ENCODE measurements around the gene MMEL1.

The MMEL1 gene

DNA sequence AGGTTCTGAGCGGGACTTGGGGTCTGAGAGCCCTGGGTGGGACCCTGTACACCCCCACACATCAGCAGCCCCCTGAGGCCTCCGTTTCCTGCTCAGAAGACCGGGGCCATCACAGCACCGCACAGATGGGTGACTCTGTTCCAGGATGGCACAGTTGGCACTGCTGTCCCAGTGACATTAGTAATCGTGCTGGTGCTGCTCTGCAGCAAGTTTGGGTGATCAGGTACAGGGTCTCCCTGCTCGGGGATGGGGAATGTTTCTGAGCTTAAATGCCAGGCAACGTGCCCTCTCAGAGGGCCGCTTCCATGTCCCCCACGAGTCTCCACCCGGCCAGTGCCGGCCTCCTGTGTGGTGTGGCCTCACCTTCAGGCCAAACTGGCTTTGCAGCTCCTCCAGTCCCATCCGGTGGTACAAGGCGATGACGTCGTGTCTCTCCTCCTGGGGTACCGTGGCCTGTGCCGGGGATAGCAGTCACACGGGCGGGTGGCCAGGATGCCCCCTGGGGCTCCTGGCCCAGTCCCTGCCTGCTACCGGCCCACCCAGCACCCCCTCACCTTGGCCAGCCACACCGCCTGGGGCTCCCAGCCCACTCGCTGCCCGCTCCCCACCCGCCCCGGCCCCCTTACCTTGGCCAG is 29.2 kb downstream of the MMEL1 start:
- no peak for DNase-seq

DNA sequence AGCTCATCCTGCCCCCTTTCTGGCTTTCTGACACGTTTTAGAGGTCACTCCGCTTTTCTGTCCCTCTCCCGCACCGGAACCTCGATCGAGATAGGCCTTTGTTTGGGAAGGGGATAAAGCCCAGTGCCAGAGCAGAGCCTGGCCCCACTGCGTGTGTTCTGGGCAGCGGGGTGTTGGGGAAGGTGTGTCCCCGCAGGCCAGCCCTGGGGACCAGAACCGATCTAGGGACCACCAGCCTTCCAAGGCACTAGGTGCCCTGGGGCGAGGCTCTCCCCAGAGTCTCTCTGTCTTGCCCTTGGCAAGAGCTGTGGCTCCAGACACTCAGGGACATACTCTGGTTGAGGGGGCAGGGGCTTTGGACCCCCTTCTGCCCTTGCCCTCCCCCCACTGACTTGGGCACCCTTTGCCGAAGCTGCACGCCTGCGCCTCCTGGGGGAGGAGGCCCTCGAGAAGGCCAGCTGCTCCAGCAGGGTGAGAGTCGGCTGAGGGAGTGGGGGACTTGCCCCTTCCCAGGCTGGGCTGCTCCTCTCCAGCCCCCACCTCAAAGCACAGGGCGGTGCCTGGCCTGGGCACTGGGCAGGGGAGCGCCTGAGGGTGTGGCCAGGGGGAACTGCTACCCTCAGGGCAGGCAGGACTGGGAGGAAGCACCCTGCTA is 29.8 kb downstream of the MMEL1 start:
- no peak for DNase-seq

DNA sequence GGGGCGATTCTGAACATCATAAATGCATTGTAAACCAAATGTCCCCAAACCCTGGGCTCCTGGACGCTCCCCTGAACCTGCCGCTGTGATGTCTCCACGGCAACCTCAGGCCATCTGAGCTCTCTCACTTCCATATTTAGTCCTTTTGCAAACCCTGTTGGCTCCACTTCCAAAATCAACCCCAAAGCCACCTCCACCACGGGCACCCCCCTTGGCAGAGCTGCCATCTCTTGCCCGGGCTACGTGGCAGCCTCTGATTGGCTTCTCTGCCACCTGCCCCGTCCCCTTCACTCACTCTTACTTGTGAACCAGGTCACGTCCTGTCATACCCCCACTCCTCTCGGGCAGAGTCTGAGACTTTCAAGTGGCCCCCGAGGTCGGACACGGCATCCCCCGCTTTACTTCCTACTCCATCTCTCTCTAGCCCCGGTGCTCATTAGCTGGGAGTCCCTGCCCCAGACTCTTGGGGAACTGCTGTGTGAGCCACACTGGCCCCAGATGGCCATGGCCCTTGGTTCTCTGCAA is 30.4 kb downstream of the MMEL1 start:
- DNase-seq: no peak

DNA sequence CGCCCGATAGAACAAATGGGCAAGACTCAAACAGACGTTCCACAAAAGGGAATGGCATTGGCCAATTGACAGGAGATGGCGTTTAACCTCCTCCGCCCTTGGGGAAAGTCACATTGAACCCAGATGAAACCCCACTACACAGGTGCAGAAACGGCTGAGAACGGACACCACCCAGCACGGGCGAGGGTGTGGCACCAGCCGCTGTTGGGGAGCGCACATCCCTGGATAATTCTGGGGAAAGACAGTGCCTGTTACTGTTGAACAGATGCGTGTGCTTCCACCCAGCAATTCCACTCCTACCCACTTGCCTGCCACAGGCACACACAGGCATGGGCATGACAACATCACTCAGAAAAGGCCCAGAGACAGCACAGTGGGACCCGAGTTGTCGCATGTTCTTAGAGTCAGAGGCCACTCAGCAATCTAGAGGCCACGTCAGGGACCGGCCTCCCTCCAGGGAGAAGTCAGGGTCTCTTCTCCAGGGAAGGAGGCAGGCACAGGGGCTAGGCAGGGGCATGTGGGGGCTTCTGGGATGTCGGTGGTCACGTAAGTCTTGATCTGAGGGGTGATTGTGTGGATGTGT is 31.0 kb downstream of the MMEL1 start:
- no peak for DNase-seq

DNA sequence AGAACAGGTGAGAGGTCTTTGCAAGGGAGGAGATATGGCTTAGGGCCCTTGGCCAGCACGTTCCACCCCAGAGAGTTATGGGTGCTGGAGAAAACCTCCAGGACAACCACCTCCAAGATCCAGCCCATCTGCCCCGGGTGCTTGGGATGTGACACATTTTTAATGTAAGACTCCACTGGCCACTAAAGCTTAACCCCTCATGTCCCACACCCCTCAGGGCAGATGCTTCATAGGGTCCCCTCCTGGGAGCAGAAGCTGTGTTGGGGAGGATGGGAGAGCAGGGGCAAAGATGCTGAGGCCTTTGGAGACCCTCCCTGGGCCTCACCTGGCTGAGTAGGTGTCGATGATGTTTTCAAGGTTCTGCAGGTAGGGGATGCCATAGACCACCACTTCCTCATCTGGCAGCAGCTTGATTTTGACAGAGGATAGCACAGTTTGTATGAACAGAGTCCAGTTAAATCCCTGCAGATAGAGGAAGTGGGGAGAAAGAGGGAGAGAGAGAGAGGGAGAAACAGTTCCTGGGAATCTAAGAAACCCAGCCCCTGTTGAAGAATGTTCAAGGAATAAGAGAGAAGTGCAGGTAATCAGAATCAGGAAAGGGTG is 34.4 kb downstream of the MMEL1 start:
- no peak for DNase-seq

DNA sequence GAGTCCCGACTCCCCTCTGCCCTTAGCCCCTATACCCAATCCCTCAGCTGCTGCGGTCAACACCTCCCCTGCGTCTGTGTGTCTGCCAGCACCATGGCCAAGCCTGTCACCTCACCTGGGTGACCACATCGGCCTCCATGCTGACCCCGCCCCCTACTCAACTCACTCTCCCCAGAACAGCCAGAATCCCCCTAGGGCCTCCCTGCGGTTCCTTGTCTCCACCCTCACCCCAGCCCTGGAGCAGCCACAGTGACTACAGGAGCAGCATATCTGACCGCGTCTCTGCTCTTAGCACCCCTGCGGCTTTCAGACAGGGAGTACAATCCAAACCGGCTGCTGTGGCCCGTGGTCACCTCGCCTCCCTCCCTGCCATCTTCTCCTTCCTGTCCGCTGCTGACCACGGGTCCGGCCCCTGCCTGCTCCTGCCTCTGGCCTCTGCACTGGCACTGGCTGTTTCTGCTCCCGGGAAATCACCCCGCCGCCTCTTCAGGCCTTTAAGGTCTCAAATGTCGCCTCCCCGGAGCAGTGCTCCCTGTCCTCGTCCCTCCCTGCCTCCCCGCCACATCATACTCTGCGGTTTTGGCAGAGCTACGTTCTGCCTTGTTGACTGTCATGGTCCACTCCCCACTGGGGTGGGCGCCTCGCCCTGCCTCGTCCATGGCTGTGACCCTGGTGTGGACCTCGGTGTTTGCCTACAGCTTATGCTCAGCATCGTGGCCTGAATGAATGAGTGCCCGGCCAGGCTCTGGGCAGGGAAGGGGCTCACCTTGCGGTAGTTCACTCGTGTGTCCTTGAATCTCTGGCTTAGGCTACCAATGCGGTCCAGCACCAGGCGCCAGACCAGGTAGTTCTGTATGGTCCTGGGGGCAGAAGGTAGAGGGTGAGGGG is 35.1 kb downstream of the MMEL1 start:
- DNase-seq: no peak

DNA sequence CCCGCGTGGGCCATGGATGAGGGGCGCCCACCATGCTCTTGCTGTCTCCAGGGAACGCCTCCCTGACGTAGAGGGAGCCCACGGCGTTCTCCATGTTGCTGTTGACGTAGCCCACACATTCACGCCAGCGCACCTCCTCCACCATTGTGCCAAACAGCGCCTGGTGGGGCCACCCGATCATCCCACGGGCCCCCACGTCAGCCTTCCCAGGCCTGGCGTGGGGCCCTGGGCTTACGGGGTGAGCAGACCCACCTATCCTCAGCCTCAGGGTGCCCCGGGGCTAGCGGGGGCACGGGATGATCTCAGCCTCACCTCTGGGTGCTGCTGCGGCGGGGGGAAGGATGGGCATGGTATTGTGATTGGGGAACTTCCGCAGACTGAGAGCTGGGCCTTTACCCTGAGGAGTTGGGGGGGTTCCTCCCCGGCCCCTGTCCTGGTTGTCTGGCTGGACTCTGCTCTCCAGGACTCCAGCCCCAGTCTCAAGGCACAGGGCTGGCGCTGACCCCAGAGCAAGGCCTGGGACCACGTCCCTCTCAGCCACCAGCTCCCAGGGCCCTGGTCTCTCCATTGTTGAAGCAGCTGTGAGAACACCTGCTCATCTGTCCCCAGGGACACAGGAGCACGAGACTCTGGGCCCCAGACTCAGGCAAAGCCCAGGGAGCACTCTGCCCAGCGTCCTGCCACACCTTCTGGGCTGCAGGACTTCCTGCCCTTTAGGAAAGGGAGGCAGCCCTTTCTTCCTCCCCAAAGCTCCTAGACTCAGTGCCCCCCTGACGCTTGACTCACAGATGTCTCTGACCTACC is 36.1 kb downstream of the MMEL1 start:
- DNase-seq: no peak

DNA sequence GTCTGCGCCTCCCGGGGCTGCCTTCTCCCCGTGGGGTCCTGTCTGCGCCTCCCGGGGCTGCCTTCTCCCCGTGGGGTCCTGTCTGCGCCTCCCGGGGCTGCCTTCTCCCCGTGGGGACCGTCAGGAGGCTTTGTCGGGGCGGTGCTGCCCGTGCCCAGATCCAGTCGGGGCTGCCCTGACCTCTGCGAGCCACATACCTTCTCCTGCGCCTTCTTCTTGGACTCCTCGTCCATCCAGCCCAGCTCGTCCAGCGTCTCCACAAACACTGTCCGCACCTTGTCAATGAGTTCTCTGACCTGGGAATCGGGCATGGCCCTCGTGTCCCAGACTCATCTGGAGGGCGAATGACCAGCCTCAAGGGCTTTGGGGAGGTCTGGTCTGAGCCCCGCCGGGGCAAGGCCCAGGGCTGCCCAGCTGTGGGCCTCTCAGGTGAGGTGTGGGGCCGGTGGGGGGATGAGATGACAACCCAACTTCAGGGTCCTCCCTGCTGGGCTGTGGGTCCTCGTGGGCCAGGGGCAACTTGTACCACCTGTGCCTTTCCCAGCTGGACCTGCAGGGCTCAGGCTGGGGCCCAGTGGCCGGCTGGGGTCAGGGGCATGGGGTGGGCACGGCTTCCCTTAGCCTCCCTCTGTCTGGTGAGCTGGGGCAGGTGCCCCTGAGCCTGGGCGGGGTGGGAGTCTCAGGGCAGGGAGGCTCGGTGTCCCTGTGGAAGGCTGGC is 36.8 kb downstream of the MMEL1 start:
- DNase-seq: no peak

DNA sequence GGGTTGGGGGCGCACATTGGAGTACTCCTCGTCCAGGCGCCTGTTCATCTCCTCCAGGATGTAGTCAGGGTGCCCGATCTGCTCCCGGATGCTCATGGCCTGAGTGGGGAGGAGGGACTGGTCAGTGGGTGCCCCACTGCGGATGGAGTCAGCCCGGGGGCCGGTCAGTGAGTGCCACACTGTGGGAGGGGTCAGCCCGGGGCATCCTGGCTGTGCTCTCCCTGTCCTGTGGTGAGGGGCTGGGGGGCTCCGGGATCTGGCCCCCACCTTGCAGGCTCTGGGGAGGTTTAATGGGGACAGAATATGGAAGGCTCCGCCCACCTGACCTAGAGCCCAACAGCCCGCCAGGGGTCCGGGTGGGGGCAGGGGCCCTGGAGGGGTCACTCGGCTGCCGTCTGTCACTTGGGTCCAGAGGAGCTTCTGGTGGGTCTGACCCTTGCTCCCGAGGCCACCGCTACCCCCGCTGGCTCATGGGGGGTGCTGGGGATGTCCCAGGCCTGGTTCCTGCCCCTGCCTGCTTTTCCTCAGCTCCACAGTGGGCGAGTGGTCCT is 37.5 kb downstream of the MMEL1 start:
- DNase-seq: no peak

DNA sequence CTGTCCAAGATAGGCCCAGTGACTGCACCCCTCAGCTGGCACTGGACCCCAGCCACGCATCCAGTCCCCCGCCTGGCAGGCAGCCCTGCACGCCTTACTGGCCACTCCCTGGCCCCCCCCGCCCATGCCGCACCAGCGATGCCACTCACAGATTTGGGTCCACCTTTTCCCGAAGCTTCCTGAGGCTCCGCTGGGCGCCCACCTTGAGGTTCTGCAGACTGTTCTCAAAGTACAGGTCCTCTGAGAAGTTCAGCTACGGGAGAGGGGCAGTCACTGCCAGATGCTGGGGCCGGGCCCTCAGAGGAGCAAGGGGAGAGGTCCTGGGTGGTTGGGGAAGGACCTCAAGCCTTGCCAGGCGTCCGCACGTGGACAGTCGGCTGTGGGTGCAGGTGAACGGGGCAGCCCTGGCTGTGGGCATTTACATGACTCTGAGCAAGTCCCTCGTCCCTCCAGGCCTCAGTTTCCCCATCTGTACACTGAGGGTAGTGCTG is 38.1 kb downstream of the MMEL1 start:
- DNase-seq: no peak

DNA sequence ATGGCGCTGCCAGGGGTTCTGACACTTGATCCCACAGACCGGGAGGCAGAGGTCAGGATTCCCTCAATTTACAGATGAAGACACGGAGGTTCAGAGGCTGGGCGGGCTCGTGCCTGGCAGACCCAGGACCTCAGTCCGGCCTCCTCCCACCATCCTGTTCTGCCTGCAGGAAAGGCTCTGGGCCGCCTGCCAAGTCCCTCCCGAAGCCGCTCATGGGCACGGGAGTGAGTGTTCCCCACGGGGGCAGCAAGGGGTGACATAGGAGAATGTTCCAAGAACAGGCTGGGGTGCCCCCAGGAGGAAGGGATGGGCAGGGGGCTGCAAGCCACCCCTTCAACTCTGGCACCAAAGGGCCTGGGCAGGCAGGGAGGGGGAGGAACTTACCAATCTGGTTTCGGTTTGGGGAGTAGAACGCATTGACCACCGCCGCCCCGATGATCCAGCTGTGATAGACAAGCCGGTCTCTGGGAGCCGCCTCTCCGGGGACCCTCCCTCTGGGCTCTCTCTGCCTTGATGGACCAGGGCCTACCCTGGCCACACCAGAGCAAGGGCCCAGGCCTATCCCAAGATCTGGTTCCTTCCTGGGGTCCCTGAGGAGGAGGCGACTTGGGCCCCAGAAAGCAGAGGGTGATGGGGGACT is 38.7 kb downstream of the MMEL1 start:
- DNase-seq: peak; percentile 46

DNA sequence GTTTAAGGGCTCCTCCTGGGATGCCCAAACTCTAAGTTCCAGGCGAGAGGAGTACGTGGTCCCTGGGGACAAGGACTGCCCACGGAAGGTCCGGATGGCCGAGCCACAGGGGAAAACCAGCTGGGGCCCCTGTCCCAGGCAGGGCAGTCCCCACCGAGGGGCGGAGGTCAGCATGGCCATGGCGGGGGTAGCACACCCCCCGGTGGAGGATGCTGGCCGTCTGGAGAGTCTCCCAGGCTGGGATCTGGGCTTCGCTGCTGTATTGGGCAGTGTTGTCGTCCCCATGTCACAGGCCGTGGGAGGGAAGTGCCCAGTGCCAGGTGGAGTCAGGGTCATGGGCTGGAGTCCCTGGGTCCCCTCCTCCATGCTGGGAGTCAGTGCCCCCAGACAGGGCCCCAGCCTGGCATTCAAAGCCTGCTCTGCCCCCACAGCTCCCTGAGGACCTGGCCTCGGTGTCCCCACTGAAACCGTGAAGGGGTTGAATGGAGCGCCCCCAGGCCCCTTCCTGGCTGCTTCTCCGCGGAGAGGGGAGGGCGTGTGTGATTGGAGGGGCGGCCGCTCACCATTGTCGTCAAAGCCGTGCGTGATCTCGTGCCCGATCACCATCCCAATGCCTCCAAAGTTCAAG is 39.5 kb downstream of the MMEL1 start:
- no peak for DNase-seq

DNA sequence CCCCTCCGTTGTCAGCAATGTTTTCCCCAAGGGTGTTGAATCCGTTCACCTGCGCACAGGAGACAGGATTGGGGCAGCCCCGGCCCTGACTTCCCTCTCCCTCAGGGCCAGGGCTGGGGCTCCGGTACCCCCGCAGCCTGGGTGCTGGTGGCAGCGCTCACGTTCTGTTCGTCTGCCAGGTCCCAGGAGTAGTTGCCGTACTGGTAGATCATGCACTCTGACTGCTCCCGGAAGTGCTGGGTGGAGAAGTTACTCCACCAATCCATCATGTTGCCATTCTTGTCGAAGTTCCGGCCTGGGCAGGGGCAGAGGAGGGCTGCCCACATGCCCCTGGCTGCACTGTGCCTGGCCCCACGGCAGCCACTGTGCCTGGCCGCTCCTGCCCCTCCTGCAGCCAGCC is 40.1 kb downstream of the MMEL1 start:
- DNase-seq: no peak

DNA sequence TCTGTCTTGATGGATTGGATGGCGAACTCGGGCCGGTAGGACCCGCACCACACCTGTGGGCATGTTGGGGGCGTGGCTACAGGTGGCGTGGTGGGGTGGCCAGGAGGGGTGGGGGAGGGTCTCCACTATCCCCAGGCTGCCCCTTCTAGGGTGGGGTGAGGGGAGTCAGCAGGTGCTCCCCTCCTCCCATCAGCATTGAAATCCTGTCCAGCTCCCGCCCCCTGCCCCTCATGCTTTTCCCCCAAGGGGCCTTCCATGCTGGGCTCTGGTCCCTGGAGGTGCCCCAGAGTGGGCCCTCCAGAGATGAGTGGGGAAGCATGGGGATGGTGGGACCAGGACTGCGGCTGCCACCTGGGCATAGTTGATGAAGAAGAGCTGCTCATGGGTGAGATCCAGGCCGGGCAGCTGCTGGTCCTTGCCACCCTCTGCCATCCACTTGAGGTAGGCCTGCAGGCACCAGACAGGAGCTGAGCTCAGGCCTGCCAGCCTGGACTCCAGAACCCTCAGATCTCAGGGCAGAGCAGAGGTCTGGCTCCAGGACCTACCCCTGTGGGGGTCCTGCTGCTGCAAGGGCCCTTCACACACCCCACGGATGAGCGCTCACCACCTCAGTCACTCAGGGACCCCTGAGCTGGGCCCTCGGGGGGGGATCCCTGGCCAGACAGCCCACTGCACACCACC is 41.1 kb downstream of the MMEL1 start:
- DNase-seq: no peak

DNA sequence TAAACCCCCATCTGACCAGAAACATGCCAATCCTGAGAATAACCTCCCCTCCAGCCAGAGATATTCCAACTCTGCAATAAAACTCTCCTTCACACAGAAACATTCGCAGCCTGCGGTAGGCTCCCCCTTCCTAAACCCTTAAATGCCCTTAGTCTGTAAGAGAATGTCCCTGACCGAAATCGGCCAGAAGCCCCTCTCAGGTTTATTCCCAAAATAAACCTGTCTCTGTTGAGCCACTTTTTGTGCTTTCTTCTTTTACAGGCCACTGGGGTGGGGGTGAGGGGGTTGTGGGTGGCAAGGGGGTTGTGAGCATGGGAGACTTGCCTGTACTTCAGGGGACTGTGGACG is 41.6 kb downstream of the MMEL1 start:
- DNase-seq: no peak

DNA sequence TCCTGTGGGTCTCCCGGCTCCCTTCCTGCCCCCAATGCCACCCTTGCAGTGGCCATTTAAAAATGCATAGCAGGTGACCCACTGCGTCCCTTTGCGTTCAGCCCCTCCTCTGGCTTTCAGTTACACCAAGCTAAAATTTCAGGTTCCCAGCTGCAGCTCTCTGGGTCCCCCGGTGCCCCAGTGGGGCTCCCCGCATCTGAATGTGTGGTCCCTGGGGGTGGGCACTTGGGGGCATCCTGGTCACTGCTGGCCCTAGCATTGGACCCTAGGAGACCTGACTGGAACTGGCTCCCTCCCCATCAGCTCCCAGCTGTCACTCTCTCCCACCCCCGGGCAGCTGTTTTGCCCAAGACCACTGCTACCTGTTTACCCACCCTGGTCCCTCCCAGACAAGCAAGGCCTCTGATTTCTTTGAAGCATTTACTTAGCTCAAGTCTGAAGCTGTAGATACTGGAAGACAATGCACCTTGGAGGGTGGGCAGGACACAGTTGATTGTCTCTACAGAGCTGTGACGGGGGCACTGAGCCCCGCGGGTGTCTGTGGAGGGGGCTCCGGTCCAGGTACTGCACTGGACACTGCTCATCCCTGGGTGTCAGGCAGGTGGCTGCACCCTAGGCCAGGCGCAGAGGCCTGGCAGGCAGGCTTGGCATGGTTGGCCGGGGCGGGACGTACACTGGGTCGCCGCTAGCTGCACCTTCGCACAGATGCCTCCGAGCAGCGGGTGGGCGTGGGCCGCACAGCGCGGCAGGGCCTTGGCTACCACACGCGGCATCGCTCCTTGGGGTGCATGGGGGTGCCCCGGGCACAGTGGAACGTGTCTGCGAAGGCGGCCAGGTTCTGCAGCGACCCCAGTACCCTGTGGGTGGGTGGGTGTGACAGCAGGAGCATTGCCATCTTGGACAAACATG is 42.3 kb downstream of the MMEL1 start:
- no peak for DNase-seq

DNA sequence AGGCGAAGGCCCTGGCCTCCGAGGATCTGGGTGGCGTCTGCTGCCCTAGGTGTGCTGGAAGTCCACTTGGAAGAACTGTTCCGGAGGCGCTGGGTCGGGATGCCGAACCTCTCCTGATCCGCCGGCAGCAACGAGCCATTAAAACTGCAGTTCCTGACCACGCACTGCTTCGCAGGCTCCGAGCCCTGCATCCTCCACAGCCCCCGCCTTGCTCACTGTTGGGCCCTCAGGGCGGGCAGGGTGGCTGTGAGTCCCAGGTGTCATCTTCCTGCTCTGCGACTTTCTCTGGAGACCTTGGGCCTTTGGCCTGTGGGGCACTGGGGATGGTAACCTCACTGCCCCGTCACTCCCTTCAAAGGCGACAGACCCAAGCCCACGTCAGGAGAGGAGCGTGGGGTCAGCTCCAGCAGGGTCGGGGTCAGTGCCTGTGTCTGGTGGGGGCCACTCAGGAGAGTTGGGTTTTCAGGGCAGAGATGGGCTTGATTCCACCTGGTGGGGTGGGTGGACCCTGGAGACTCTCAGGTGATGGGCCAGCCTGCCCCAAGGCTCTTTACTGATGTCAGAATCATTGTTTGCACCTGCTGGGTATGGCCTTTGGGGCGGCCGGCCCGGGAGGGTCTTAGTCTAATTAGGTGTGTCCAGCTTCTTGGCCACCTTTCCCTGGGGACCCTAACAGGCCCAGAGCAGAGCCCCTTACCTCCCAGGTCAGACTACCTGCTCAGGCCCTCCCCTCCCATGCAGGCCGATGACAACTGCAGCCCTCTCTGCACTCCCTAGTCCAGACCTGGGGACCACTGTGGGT is 43.2 kb downstream of the MMEL1 start:
- no peak for DNase-seq
